Effector memory CD8-positive, alpha-beta T cell (primary cell): ENCODE data around the gene MYOD1.

Experiments used
- ATAC-seq: fragments of 150-1000 bp; cut with Tn5 transposase; replicated peaks from 2 replicates; pipeline ENCODE4 v1.10.0; 2021; ENCODE audit warnings: mild to moderate bottlenecking, moderate library complexity
- DNase-seq, 3 experiments: peaks; one replicate each; pipeline ENCODE4 v3.0.0; 2021
- H3K27ac Mint-ChIP-seq, 2 donors: one replicate each; pipeline ENCODE4 v1.8.0; 2022; ENCODE audit warnings: mild to moderate bottlenecking in 2 of 2, mixed read lengths in 2 of 2, moderate library complexity in 2 of 2
- H3K27me3 Mint-ChIP-seq, 2 donors: one replicate each; pipeline ENCODE4 v1.8.0; 2022; ENCODE audit warnings: mixed read lengths in 2 of 2
- H3K36me3 Mint-ChIP-seq: one replicate; pipeline ENCODE4 v1.8.0; 2022; ENCODE audit warnings: mild to moderate bottlenecking, moderate library complexity, mixed read lengths; ENCODE audit not compliant: insufficient read depth
- H3K4me1 Mint-ChIP-seq, 2 donors: one replicate each; pipeline ENCODE4 v1.8.0; 2022; ENCODE audit warnings: low read depth in 2 of 2, mixed read lengths in 2 of 2
- H3K4me3 Mint-ChIP-seq, 2 donors: one replicate each; pipeline ENCODE4 v1.8.0; 2022; ENCODE audit warnings: mild to moderate bottlenecking in 2 of 2, mixed read lengths in 2 of 2, moderate library complexity in 2 of 2
- H3K9me3 Mint-ChIP-seq, 2 donors: one replicate each; pipeline ENCODE4 v1.8.0; 2022; ENCODE audit warnings: mixed read lengths in 2 of 2

The MYOD1 gene

GRCh38 chr11:17743026-17743807 is 23.8 kb downstream of the MYOD1 start:
- ATAC-seq (no peak), DNase-seq (no peak)
- H3K9me3 Mint-ChIP-seq, result no peaks in the 10 kb centered on the region
- H3K27ac Mint-ChIP-seq, result no peak overlapping the region
- H3K27me3 Mint-ChIP-seq, result peaks cover 39 to 40% of the 10 kb centered on the region in 2 donors
- no peaks in the 10 kb centered on the region for H3K4me1 Mint-ChIP-seq
- H3K4me3 Mint-ChIP-seq, result no peak overlapping the region
- H3K36me3 Mint-ChIP-seq, result peaks cover 3% of the 10 kb centered on the region

- ATAC-seq, result no peak
- Mint-ChIP-seq H3K27me3 (peaks cover 40 to 44% of the 10 kb centered on the region in 2 donors), H3K4me1 (no peaks in the 10 kb centered on the region), H3K27ac (no peak overlapping the region), H3K4me3 (no peak overlapping the region), H3K36me3 (peaks cover 3% of the 10 kb centered on the region), H3K9me3 (no peaks in the 10 kb centered on the region)
- DNase-seq, result no peak
Measured at GRCh38 chr11:17743808-17744119, 24.4 kb downstream of the MYOD1 start.

- Mint-ChIP-seq H3K36me3 (peaks cover 3% of the 10 kb centered on the region), H3K4me1 (no peaks in the 10 kb centered on the region), H3K9me3 (no peaks in the 10 kb centered on the region), H3K27ac (no peak overlapping the region), H3K27me3 (peaks cover 40 to 45% of the 10 kb centered on the region in 2 donors), H3K4me3 (no peak overlapping the region)
- no peak for ATAC-seq
- no peak for DNase-seq
Measured at GRCh38 chr11:17744151-17744940, 25.0 kb downstream of the MYOD1 start.

- no peak for ATAC-seq
- DNase-seq, result no peak
- Mint-ChIP-seq H3K4me1 (no peaks in the 10 kb centered on the region), H3K36me3 (peaks cover 3% of the 10 kb centered on the region), H3K9me3 (no peaks in the 10 kb centered on the region), H3K4me3 (no peak overlapping the region), H3K27ac (no peak overlapping the region), H3K27me3 (peaks cover 40 to 54% of the 10 kb centered on the region in 2 donors)
Measured at GRCh38 chr11:17745023-17745772, 25.8 kb downstream of the MYOD1 start.

- DNase-seq (no peak), ATAC-seq (no peak)
- Mint-ChIP-seq H3K27ac (no peak overlapping the region), H3K27me3 (peaks cover 47 to 63% of the 10 kb centered on the region in 2 donors), H3K4me3 (no peak overlapping the region), H3K4me1 (no peaks in the 10 kb centered on the region), H3K9me3 (no peaks in the 10 kb centered on the region), H3K36me3 (peaks cover 3% of the 10 kb centered on the region)
Measured at GRCh38 chr11:17746096-17746495, 26.7 kb downstream of the MYOD1 start.

- Mint-ChIP-seq H3K4me3 (no peak overlapping the region), H3K4me1 (no peaks in the 10 kb centered on the region), H3K27ac (no peak overlapping the region), H3K36me3 (peaks cover 3% of the 10 kb centered on the region), H3K27me3 (peaks cover 43 to 67% of the 10 kb centered on the region in 2 donors), H3K9me3 (no peaks in the 10 kb centered on the region)
- no peak for ATAC-seq
- DNase-seq, result no peak
Measured at GRCh38 chr11:17747131-17747955, 28.0 kb downstream of the MYOD1 start.

- peaks cover 43 to 72% of the 10 kb centered on the region in 2 donors for H3K27me3 Mint-ChIP-seq
- H3K4me3 Mint-ChIP-seq, result no peak overlapping the region
- no peak for ATAC-seq
- DNase-seq, result no peak
- no peaks in the 10 kb centered on the region for H3K4me1 Mint-ChIP-seq
- H3K9me3 Mint-ChIP-seq, result no peaks in the 10 kb centered on the region
- no peak overlapping the region for H3K27ac Mint-ChIP-seq
- peaks cover 3% of the 10 kb centered on the region for H3K36me3 Mint-ChIP-seq
Measured at GRCh38 chr11:17748044-17748443, 28.7 kb downstream of the MYOD1 start.

- Mint-ChIP-seq H3K4me3 (no peak overlapping the region), H3K27me3 (peaks cover 42 to 72% of the 10 kb centered on the region in 2 donors), H3K9me3 (no peaks in the 10 kb centered on the region), H3K27ac (no peak overlapping the region), H3K4me1 (no peaks in the 10 kb centered on the region), H3K36me3 (peaks cover 3% of the 10 kb centered on the region)
- no peak for DNase-seq
- no peak for ATAC-seq
Measured at GRCh38 chr11:17748761-17749721, 29.7 kb downstream of the MYOD1 start.

GRCh38 chr11:17750013-17750800 is 30.8 kb downstream of the MYOD1 start:
- no peak overlapping the region for H3K4me3 Mint-ChIP-seq
- H3K27ac Mint-ChIP-seq, result no peak overlapping the region
- no peak for DNase-seq
- H3K4me1 Mint-ChIP-seq, result no peaks in the 10 kb centered on the region
- H3K9me3 Mint-ChIP-seq, result no peaks in the 10 kb centered on the region
- peaks cover 3% of the 10 kb centered on the region for H3K36me3 Mint-ChIP-seq
- peaks cover 40 to 68% of the 10 kb centered on the region in 2 donors for H3K27me3 Mint-ChIP-seq
- no peak for ATAC-seq

GRCh38 chr11:17750801-17751165 is 31.4 kb downstream of the MYOD1 start:
- DNase-seq (no peak), ATAC-seq (no peak)
- Mint-ChIP-seq H3K27me3 (peaks cover 39 to 68% of the 10 kb centered on the region in 2 donors), H3K27ac (no peak overlapping the region), H3K4me3 (no peak overlapping the region), H3K4me1 (no peaks in the 10 kb centered on the region), H3K9me3 (no peaks in the 10 kb centered on the region), H3K36me3 (peaks cover 3% of the 10 kb centered on the region)

GRCh38 chr11:17751558-17751957 is 32.2 kb downstream of the MYOD1 start:
- Mint-ChIP-seq H3K27ac (no peak overlapping the region), H3K36me3 (peaks cover 3% of the 10 kb centered on the region), H3K4me1 (no peaks in the 10 kb centered on the region), H3K4me3 (no peak overlapping the region), H3K27me3 (peaks cover 33 to 68% of the 10 kb centered on the region in 2 donors), H3K9me3 (no peaks in the 10 kb centered on the region)
- ATAC-seq, result no peak
- DNase-seq, result no peak

- no peak overlapping the region for H3K4me3 Mint-ChIP-seq
Measured at GRCh38 chr11:17752144-17752543, 32.8 kb downstream of the MYOD1 start.

More at GRCh38 chr11:17752144-17752543, 32.8 kb downstream of the MYOD1 start:
- Mint-ChIP-seq H3K4me1 (no peaks in the 10 kb centered on the region), H3K27ac (no peak overlapping the region), H3K36me3 (no peaks in the 10 kb centered on the region), H3K9me3 (no peaks in the 10 kb centered on the region), H3K27me3 (peaks cover 37 to 66% of the 10 kb centered on the region in 2 donors)
- no peak for DNase-seq
- no peak for ATAC-seq
